ENCODE measurements around the gene EDN2.

Gene EDN2

GRCh38 chr1:41437011-41437355 lies 47.5 kb downstream of the EDN2 start:
- DNase-seq (ENCODE audit: low read depth in 2 of 2), result no peak

GRCh38 chr1:41436281-41437010 lies 48.0 kb downstream of the EDN2 start:
- no peak for DNase-seq (ENCODE audit: low read depth in 2 of 2)

GRCh38 chr1:41435570-41436178 lies 48.8 kb downstream of the EDN2 start:
- no peak for DNase-seq (ENCODE audit: low read depth in 2 of 2)

GRCh38 chr1:41434748-41435449 lies 49.6 kb downstream of the EDN2 start:
- no peak for DNase-seq (ENCODE audit: low read depth in 2 of 2)

- no peak for DNase-seq (ENCODE audit: low read depth in 2 of 2)
Measured at GRCh38 chr1:41434306-41434705, 50.2 kb downstream of the EDN2 start.

GRCh38 chr1:41433501-41433900 lies 51.0 kb downstream of the EDN2 start:
- DNase-seq (ENCODE audit: low read depth in 2 of 2), result no peak

GRCh38 chr1:41432481-41433280 lies 51.8 kb downstream of the EDN2 start:
- DNase-seq (ENCODE audit: low read depth in 2 of 2), result peak; percentile 70 to 76

- no peak for DNase-seq (ENCODE audit: low read depth in 2 of 2)
Measured at GRCh38 chr1:41431490-41432350, 52.8 kb downstream of the EDN2 start.

GRCh38 chr1:41430582-41430981 lies 53.9 kb downstream of the EDN2 start:
- no peak for DNase-seq (ENCODE audit: low read depth in 2 of 2)

GRCh38 chr1:41430069-41430468 lies 54.4 kb downstream of the EDN2 start:
- no peak for DNase-seq (ENCODE audit: low read depth in 2 of 2)

GRCh38 chr1:41429641-41430035 lies 54.8 kb downstream of the EDN2 start:
- no peak for DNase-seq (ENCODE audit: low read depth in 2 of 2)
